NCI-H146 treated with DMSO at 0.1 percent for 48 hours (cell line): ENCODE results near the gene LDAH.

Experiments
- DNase-seq: peaks from one replicate; lab custom pipeline; 2025; ENCODE audit not compliant: unreplicated experiment; lab: John Stamatoyannopoulos, UW

LDAH gene

GRCh38 chr2:20669562-20670314 is 153.2 kb downstream of the LDAH start:
- no peak for DNase-seq

- no peak for DNase-seq
Measured at GRCh38 chr2:20668871-20669475, 153.9 kb downstream of the LDAH start.

DNA sequence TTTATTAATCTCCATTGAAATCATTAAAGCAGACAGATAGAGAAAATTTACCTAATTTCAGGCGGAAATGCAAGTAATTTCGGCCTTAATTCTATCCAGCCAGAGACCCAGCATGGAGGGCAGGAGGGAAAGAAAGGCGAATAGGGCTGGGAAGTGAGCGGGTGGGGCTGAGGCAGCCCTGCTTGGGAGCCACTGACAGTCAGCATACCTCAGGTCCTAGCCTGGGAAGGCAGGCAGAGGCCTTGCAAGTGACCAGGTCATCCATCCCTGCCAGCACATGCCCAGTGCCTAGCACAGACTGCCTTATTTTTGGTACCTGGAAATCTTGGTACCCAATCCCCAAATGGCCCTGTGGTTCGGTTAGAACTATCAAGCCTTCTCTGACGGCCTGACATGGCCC is 154.4 kb downstream of the LDAH start:
- no peak for DNase-seq

- DNase-seq = no peak
Measured at GRCh38 chr2:20667531-20668401, 155.1 kb downstream of the LDAH start.

DNA sequence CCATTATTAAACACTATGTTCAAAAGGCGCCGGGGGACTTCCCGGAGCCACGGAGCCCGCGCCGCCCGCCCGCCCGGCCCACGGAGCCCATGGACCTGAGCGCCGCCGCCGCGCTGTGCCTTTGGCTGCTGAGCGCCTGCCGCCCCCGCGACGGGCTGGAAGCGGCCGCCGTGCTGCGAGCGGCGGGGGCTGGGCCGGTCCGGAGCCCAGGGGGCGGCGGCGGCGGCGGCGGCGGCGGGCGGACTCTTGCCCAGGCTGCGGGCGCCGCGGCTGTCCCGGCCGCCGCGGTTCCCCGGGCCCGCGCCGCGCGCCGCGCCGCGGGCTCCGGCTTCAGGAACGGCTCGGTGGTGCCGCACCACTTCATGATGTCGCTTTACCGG is 155.8 kb downstream of the LDAH start:
- no peak for DNase-seq

DNA sequence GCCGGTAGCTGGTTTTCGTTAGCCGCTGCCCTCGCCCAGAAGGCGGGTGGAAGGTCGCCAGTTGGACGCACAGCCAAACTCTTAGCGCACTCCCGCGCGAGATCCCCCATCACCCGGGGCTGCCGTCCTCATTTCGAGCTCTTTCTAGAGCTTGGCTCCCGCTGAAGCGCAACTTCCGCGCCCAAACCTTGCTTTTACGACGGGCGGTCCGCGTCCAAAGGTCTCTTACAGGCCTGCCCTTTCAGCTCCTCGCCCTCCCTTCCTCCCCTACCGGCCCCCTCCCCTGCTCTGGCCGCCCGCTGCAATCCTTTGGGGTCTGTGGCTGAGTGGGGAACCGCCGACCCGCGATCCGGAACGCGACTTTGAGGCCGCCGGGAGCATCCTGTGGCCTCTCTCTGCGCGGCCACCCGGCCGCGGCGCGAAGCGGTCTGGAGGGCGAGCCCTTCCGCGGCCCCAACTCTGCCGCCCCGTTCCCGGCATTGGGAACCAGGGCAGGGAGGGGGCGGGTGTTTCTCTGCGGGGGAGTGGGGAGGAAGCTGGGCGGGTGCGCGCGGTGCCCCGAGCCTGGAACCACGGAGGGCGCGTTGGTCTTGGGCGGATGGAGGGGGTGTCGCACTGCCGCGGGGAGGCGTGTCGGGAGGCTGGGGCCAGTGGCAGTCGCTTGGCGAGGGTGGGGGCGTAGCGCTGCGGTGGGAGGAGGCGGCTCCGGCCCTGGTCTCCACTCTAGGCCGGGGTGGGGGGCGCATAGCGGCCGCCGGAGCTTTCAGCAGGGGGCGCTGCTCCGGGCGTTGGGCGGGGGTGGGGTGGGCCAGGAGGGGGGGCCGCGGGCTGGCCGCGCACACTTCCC is 156.4 kb downstream of the LDAH start, which contains the start of gene GDF7:
Gene GDF7, plus strand, starts transcription at position 841 of the 847 bp plus-strand sequence. CDS start 96 bp downstream, outside the sequence.
- no peak for DNase-seq

DNA sequence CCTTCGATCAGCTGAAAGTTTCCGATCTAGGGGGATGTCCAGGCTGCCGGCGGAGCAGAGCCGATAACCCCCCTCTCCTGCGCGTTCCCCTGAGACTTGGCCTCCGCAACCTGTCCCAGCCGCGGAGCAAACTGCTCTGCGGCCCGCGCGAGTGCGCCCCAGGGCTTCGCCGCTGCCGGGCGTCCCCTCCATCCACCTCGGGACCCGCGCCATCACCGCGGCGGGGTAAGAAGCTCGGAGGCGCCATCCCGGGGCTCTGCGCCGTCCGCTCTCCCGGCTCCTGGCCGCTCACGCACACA is 156.9 kb downstream of the LDAH start:
- no peak for DNase-seq

GRCh38 chr2:20665243-20666004 is 157.5 kb downstream of the LDAH start:
- DNase-seq = no peak

DNA sequence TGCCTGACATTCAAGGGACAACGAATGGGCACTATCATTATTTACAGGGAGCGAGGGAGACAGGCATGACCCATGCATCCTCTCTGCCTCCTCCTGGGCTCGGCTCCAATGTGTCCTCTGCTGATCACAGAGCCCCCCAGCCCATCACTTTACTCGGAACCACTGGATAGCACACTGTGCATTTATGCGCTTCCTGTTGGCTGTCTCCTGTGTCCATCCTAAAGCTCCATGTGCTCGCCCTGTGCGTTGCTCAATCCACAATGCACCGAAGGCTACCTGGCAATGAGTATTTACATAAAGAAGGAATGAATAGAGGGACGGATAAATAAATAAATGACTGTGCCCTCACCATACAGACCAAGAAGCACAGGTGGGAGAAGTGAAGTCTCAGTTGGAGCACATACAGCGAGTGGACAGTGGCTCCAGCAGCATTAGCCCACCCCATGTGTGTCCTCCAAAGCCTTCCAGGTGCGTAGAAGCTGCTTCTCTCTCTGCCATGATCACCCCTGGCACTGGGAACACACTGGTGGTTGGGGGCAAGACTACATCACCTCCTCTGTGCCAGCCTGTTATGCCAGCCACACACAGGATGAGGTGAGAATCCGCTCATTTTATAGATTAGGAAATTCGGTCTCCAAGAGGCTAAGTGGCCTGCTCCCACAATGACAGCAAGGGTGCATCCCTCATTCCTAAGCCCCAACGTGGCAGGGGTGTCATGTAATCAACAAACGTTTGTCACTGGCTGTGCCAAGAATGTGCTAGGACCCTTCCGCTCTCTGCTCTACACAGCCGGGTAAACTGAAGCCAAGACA is 158.3 kb downstream of the LDAH start:
- DNase-seq = no peak

DNA sequence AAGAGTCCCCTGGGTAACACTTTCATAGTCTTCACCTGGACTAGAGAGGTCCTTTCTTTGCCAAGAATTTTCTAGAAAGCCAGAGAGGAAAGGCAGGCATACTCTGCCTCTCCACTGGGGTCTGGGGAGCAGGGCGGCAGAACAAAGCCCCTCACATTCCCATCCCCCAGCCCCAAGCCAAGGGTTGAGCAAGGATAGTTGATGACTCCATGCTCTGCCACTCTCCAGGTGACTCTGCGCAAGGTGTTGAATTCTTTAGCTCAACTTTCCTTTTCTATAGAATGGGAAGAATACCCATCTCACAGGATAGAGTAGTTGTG is 158.9 kb downstream of the LDAH start:
- no peak for DNase-seq

DNA sequence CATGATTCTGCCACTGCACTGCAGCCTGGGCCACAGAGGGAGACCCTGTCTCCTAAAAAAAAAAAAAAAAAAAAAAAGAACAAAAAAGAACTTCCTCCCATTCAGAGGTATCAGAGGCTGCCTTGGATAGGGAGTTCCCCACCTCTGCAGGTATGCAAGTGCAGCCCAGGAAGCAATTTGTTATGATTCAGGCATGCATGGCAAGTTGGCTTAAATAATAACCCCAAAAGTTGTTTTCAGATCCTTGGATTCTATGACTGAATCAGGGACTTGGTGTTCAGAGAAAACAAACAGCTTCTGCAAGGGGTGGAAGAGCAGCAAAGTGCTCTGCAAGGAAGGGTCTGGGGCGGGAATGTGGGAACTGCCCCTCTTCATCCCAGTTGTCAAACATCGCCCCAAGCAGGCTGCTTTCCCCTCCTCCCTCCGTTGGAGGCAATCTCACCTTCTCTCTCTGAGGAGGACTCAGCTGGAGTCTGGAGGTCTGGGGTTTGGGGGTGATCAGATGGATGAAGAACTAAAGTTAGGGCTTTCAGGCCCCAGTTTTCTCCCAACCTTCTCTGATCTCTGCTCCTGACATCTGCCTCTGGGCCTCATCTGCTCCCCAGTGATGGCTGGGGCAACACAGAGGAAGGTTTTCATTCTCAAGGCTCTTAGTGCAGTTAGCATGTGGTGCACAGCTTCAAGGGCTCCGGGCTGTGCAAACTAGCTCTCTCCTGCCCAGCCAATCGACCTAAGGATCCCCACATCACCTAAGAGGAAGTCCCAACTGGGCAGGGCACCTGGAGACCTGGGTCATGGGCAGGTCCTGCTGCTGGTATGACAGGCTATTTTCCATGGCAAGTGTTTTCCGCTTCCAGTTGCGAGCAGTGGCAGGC is 159.5 kb downstream of the LDAH start:
- DNase-seq = no peak

GRCh38 chr2:20662308-20662937 is 160.5 kb downstream of the LDAH start:
- DNase-seq = no peak

DNA sequence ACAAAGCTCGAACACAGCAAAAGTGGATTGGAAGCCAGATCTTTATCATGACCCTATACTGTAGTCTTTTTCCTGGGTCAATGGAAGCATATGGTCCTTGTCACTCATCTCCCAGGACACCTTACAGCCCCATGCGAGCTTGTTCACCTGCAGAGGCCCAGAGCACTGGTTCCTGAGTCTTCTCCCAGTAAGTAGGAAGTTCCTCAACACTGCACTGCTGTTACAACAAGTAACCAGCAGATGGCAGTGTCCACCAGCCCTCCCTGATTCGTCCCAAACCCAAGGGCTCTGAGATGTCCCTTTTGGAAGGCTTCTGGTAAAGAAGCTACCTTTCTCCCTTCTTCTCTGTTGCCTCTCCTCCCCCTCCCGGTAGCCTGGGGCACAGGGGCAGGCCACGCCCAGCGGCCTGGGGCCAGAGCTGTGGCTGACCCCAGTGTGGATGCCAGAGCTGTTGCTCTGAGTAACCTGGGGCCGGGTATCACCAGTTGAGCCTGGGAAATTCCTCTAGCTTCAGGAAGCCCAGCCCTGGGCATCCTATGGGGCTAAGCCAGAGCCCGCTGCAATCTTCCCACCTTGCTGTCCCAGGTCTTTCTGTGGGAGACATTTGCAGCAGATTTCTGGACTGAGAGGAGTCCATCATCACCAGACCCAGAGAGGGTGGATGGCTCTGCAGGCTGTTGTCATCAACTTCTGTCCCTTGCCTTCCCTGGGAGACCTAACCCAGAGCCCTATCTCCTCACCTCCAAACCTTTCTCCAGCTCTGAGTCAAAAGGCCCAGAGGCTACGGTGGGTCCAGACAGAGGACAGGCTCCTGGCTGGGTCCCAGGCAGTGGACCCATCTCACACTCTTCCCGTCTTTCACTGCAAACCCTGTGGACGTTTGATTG is 161.2 kb downstream of the LDAH start:
- DNase-seq = peak; percentile 26

GRCh38 chr2:20660506-20661420 is 162.1 kb downstream of the LDAH start:
- no peak for DNase-seq

GRCh38 chr2:20657522-20658235 is 165.2 kb downstream of the LDAH start:
- no peak for DNase-seq

DNA sequence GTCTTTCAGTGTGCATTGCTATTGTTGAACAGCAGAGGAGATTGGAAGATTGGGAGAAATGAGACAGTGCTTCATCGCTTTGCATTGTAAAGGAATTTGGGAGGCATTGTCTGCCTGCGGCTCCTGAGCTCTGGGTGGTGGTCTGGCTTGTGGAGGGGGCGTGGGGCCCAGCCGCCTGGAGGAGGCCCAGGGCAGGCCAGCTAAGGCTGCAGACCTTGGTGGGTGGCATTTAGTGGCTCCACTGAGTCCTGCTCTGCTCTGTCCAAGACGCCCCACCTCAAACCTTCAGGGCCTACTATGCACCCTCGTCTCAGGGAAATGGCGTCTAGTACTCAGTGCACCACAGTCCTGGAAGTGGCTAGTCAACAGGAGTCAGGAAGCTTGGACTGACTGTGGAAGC is 166.3 kb downstream of the LDAH start:
- DNase-seq = no peak
